ENCODE measurements around the gene LIPI. TPM values are rescaled to one million over a fixed set of nuclear protein-coding genes. Genes with fewer than 3 reads are reported as not detected.

The LIPI gene
- total and polyA plus RNA-seq, 4 donors, result not detected

- no peaks in the 10 kb centered on the region for H3K4me1 ChIP-seq (ENCODE audit: control insufficient read depth in 1 of 2, insufficient read depth in 2 of 2, low read length in 2 of 2)
- H3K27ac ChIP-seq (ENCODE audit: low read depth in 1 of 2, low read length in 2 of 2), result no peak overlapping the region
- H3K27me3 ChIP-seq (ENCODE audit: control insufficient read depth in 1 of 2, insufficient read depth in 2 of 2, low read length in 1 of 2), result no peaks in the 10 kb centered on the region
- DNase-seq (no peak), ATAC-seq (ENCODE audit: low FRiP score) (no peak)
- no peaks in the 10 kb centered on the region for H3K9me3 ChIP-seq (ENCODE audit: control insufficient read depth, low read length)
- no peaks in the 10 kb centered on the region for H3K36me3 ChIP-seq (ENCODE audit: control insufficient read depth in 1 of 2, insufficient read depth in 2 of 2, low read length in 1 of 2)
- no peak overlapping the region for H3K4me3 ChIP-seq (ENCODE audit: low read length in 2 of 2)
- intact Hi-C loops (cut with DNase I), result no loop called here
- WGBS, 2 donors, result 88 to 99% methylated on average over 25 of the region's 25 CpGs
These were observed 126.1 kb downstream of the LIPI start for GRCh38 chr21:14084701-14085100.

GRCh38 chr21:14084068-14084501, 126.7 kb downstream of the LIPI start:
- 92 to 96% methylated on average over 29 to 35 of the region's 35 CpGs for WGBS, 2 donors
- H3K4me1 ChIP-seq (ENCODE audit: control insufficient read depth in 1 of 2, insufficient read depth in 2 of 2, low read length in 2 of 2), result no peaks in the 10 kb centered on the region
- no peak overlapping the region for H3K4me3 ChIP-seq (ENCODE audit: low read length in 2 of 2)
- no peak for DNase-seq
- H3K36me3 ChIP-seq (ENCODE audit: control insufficient read depth in 1 of 2, insufficient read depth in 2 of 2, low read length in 1 of 2), result no peaks in the 10 kb centered on the region
- H3K27ac ChIP-seq (ENCODE audit: low read depth in 1 of 2, low read length in 2 of 2), result no peak overlapping the region
- no peaks in the 10 kb centered on the region for H3K27me3 ChIP-seq (ENCODE audit: control insufficient read depth in 1 of 2, insufficient read depth in 2 of 2, low read length in 1 of 2)
- ATAC-seq (ENCODE audit: low FRiP score), result no peak
- intact Hi-C loops (cut with DNase I), result no loop called here
- no peaks in the 10 kb centered on the region for H3K9me3 ChIP-seq (ENCODE audit: control insufficient read depth, low read length)

GRCh38 chr21:14080764-14081096, 130.0 kb downstream of the LIPI start:
- DNase-seq, result no peak
- WGBS, 2 donors, result 81 to 90% methylated on average over 3 of the region's 3 CpGs
- Histone ChIP-seq H3K4me1 (ENCODE audit: control insufficient read depth in 1 of 2, insufficient read depth in 2 of 2, low read length in 2 of 2) (no peaks in the 10 kb centered on the region), H3K27me3 (ENCODE audit: control insufficient read depth in 1 of 2, insufficient read depth in 2 of 2, low read length in 1 of 2) (no peaks in the 10 kb centered on the region), H3K27ac (ENCODE audit: low read depth in 1 of 2, low read length in 2 of 2) (no peak overlapping the region), H3K9me3 (ENCODE audit: control insufficient read depth, low read length) (no peaks in the 10 kb centered on the region), H3K36me3 (ENCODE audit: control insufficient read depth in 1 of 2, insufficient read depth in 2 of 2, low read length in 1 of 2) (no peaks in the 10 kb centered on the region), H3K4me3 (ENCODE audit: low read length in 2 of 2) (no peak overlapping the region)
- no peak for ATAC-seq (ENCODE audit: low FRiP score)
- intact Hi-C loops (cut with DNase I), result no loop called here

- 84 to 91% methylated on average over 26 of the region's 26 CpGs for WGBS, 2 donors
- no peak for ATAC-seq (ENCODE audit: low FRiP score)
- DNase-seq, result no peak
- H3K36me3 ChIP-seq (ENCODE audit: control insufficient read depth in 1 of 2, insufficient read depth in 2 of 2, low read length in 1 of 2), result no peaks in the 10 kb centered on the region
- H3K9me3 ChIP-seq (ENCODE audit: control insufficient read depth, low read length), result no peaks in the 10 kb centered on the region
- no peaks in the 10 kb centered on the region for H3K4me1 ChIP-seq (ENCODE audit: control insufficient read depth in 1 of 2, insufficient read depth in 2 of 2, low read length in 2 of 2)
- H3K27me3 ChIP-seq (ENCODE audit: control insufficient read depth in 1 of 2, insufficient read depth in 2 of 2, low read length in 1 of 2), result no peaks in the 10 kb centered on the region
- H3K27ac ChIP-seq (ENCODE audit: low read depth in 1 of 2, low read length in 2 of 2), result no peak overlapping the region
- no peak overlapping the region for H3K4me3 ChIP-seq (ENCODE audit: low read length in 2 of 2)
- intact Hi-C loops (cut with DNase I), result no loop called here
These were observed 130.6 kb downstream of the LIPI start for GRCh38 chr21:14080040-14080763.

GRCh38 chr21:14078746-14079375, 131.9 kb downstream of the LIPI start:
- Histone ChIP-seq H3K27me3 (ENCODE audit: control insufficient read depth in 1 of 2, insufficient read depth in 2 of 2, low read length in 1 of 2) (no peaks in the 10 kb centered on the region), H3K9me3 (ENCODE audit: control insufficient read depth, low read length) (no peaks in the 10 kb centered on the region), H3K27ac (ENCODE audit: low read depth in 1 of 2, low read length in 2 of 2) (no peak overlapping the region), H3K4me3 (ENCODE audit: low read length in 2 of 2) (no peak overlapping the region), H3K4me1 (ENCODE audit: control insufficient read depth in 1 of 2, insufficient read depth in 2 of 2, low read length in 2 of 2) (no peaks in the 10 kb centered on the region), H3K36me3 (ENCODE audit: control insufficient read depth in 1 of 2, insufficient read depth in 2 of 2, low read length in 1 of 2) (no peaks in the 10 kb centered on the region)
- ATAC-seq (ENCODE audit: low FRiP score) (no peak), DNase-seq (no peak)
- WGBS, 2 donors, result 96 to 98% methylated on average over 40 of the region's 40 CpGs
- intact Hi-C loops (cut with DNase I), result no loop called here

- WGBS, 2 donors, result 90 to 92% methylated on average over 32 of the region's 32 CpGs
- H3K4me3 ChIP-seq (ENCODE audit: low read length in 2 of 2), result no peak overlapping the region
- H3K4me1 ChIP-seq (ENCODE audit: control insufficient read depth in 1 of 2, insufficient read depth in 2 of 2, low read length in 2 of 2), result no peaks in the 10 kb centered on the region
- no peaks in the 10 kb centered on the region for H3K27me3 ChIP-seq (ENCODE audit: control insufficient read depth in 1 of 2, insufficient read depth in 2 of 2, low read length in 1 of 2)
- H3K9me3 ChIP-seq (ENCODE audit: control insufficient read depth, low read length), result no peaks in the 10 kb centered on the region
- ATAC-seq (ENCODE audit: low FRiP score), result no peak
- intact Hi-C loops (cut with DNase I), result no loop called here
- no peak overlapping the region for H3K27ac ChIP-seq (ENCODE audit: low read depth in 1 of 2, low read length in 2 of 2)
- H3K36me3 ChIP-seq (ENCODE audit: control insufficient read depth in 1 of 2, insufficient read depth in 2 of 2, low read length in 1 of 2), result no peaks in the 10 kb centered on the region
- no peak for DNase-seq
These were observed 134.5 kb downstream of the LIPI start for GRCh38 chr21:14076143-14076806.

GRCh38 chr21:14075346-14076142, 135.2 kb downstream of the LIPI start:
- DNase-seq (no peak), ATAC-seq (ENCODE audit: low FRiP score) (no peak)
- Histone ChIP-seq H3K27ac (ENCODE audit: low read depth in 1 of 2, low read length in 2 of 2) (no peak overlapping the region), H3K4me3 (ENCODE audit: low read length in 2 of 2) (no peak overlapping the region), H3K9me3 (ENCODE audit: control insufficient read depth, low read length) (no peaks in the 10 kb centered on the region), H3K27me3 (ENCODE audit: control insufficient read depth in 1 of 2, insufficient read depth in 2 of 2, low read length in 1 of 2) (no peaks in the 10 kb centered on the region), H3K36me3 (ENCODE audit: control insufficient read depth in 1 of 2, insufficient read depth in 2 of 2, low read length in 1 of 2) (no peaks in the 10 kb centered on the region), H3K4me1 (ENCODE audit: control insufficient read depth in 1 of 2, insufficient read depth in 2 of 2, low read length in 2 of 2) (no peaks in the 10 kb centered on the region)
- 93 to 99% methylated on average over 30 to 32 of the region's 32 CpGs for WGBS, 2 donors
- intact Hi-C loops (cut with DNase I), result no loop called here

- no peaks in the 10 kb centered on the region for H3K27me3 ChIP-seq (ENCODE audit: control insufficient read depth in 1 of 2, insufficient read depth in 2 of 2, low read length in 1 of 2)
- intact Hi-C loops (cut with DNase I), result no loop called here
- no peaks in the 10 kb centered on the region for H3K36me3 ChIP-seq (ENCODE audit: control insufficient read depth in 1 of 2, insufficient read depth in 2 of 2, low read length in 1 of 2)
- no peak for ATAC-seq (ENCODE audit: low FRiP score)
- no peaks in the 10 kb centered on the region for H3K4me1 ChIP-seq (ENCODE audit: control insufficient read depth in 1 of 2, insufficient read depth in 2 of 2, low read length in 2 of 2)
- H3K27ac ChIP-seq (ENCODE audit: low read depth in 1 of 2, low read length in 2 of 2), result no peak overlapping the region
- WGBS, 2 donors, result 91 to 98% methylated on average over 17 of the region's 17 CpGs
- no peak for DNase-seq
- no peak overlapping the region for H3K4me3 ChIP-seq (ENCODE audit: low read length in 2 of 2)
- H3K9me3 ChIP-seq (ENCODE audit: control insufficient read depth, low read length), result no peaks in the 10 kb centered on the region
These were observed 136.6 kb downstream of the LIPI start for GRCh38 chr21:14074177-14074576.

Measured in aorta (tissue), 5 donors.